H1 (cell line): ENCODE results near the gene PPIL4.

Experiments used
- CTCF ChIP-seq, 3 experiments: IDR thresholded peaks; 1 replicate in 2 of 3; 2 replicates in 1 of 3; pipeline versions ENCODE4 v1.5.1 to v1.6.1; 2011; ENCODE audit warnings: low read length in 3 of 3, mild to moderate bottlenecking in 3 of 3, inconsistent platforms in 2 of 3, low read depth in 1 of 3, moderate library complexity in 1 of 3; ENCODE audit not compliant: insufficient read depth in 1 of 3; ENCODE audit errors: control extremely low read depth in 1 of 3
- EGR1 ChIP-seq: IDR thresholded peaks from 2 replicates; pipeline ENCODE4 v1.6.1; 2011; ENCODE audit warnings: low read depth, low read length, borderline replicate concordance
- GABPA ChIP-seq: IDR thresholded peaks from 2 replicates; pipeline ENCODE4 v1.6.1; 2011; ENCODE audit warnings: mild to moderate bottlenecking, low read length, moderate library complexity, borderline replicate concordance; ENCODE audit not compliant: insufficient read depth
- GTF2F1 ChIP-seq: IDR thresholded peaks from 2 replicates; pipeline ENCODE4 v1.6.1; 2012; ENCODE audit warnings: low read depth, low read length, improper control_type of control experiment, borderline replicate concordance
- POLR2A ChIP-seq, 2 experiments: IDR thresholded peaks; 1 replicate in 1 of 2; 2 replicates in 1 of 2; pipeline ENCODE4 v1.6.1; 2011; ENCODE audit warnings: low read depth in 2 of 2, low read length in 2 of 2, mild to moderate bottlenecking in 2 of 2; ENCODE audit errors: control extremely low read depth in 1 of 2
- SIN3A ChIP-seq, 2 experiments: IDR thresholded peaks in 1 of 2; conservative IDR thresholded peaks in 1 of 2; 2 replicates each; pipeline ENCODE4 v1.6.1; 2011 to 2012; ENCODE audit warnings: low read length in 2 of 2, improper control_type of control experiment in 1 of 2, low read depth in 1 of 2, mild to moderate bottlenecking in 1 of 2
- TAF1 ChIP-seq: IDR thresholded peaks from 2 replicates; pipeline ENCODE4 v1.6.1; 2011; ENCODE audit warnings: mild to moderate bottlenecking, low read depth, low read length

GRCh38 chr6:149560736-149561135, 14.9 kb upstream of the PPIL4 start:
- TF ChIP-seq POLR2A (IDR thresholded peaks at IDR 0.05; ENCODE audit: control extremely low read depth in 1 of 2, low read depth in 2 of 2, low read length in 2 of 2) (no peak), SIN3A (conservative IDR thresholded peaks at IDR 0.05 in 1 of 2, IDR thresholded peaks at IDR 0.05 in 1 of 2; ENCODE audit: low read depth in 1 of 2, low read length in 2 of 2) (no peak), EGR1 (no peak), CTCF (IDR thresholded peaks at IDR 0.05; ENCODE audit: control extremely low read depth in 1 of 3, insufficient read depth in 1 of 3, low read depth in 1 of 3, low read length in 3 of 3) (peak; percentile 25 to 39 (median 32); a peak in 3 of 4 replicates), TAF1 (no peak), GABPA (no peak), GTF2F1 (no peak)
